Measurements from ENCODE around the gene COG5. TPM values are rescaled to one million over a fixed set of nuclear protein-coding genes. Genes with fewer than 3 reads are reported as not detected.
A peak's percentile ranks its signal among the peaks of the same experiment; 100 is the strongest.

The COG5 gene
- total and polyA plus RNA-seq, 9 of the 15 experiments (the other 6 are each of a cell fraction or from before 2014, with no cell fraction given) = 15.3 to 75.1 (median 56.4) TPM

DNA sequence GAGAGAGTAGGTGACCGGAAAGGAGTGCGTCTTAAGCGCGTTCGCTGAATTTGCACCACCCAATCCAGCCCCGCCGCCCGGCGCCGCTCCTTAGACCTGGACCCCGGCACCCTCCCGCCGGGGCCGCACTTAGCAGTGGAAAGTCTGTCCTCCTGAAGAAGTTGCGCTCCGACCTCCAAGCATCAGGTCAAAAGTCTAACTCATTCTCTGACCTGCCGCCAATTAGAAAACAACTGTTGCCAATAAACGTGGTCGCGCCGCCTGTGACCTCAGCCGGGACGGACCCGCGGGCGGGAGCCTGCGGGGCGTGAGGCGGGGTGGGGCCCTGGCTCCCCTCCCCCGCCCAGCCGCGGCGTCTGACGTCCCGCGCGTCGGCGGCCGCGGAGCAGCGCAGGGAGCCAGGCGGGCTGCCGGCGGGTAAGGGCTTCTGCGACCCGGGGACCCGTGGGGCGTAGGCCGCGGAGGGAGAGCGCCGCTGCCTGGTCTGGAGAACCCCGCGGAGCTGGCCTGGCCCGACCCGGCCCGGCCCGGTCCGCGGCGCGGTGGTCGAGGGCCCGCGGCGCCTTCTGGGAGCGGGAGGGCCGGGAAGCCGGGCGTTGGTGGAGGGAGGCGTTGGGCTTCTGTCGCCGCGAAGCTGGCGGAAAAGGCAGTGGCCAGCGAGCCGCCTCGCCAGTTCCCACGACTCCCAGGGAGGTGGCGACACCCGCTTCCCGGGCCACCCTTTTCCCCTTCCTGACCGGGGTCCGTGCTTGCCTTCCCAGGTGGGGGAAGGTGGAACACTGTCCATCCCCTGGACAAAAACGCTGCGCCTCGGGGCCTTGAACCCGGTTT, 16.4 kb upstream of the COG5 start, which contains the start of gene BCAP29 (continued):
- TF ChIP-seq, protein P1, sequence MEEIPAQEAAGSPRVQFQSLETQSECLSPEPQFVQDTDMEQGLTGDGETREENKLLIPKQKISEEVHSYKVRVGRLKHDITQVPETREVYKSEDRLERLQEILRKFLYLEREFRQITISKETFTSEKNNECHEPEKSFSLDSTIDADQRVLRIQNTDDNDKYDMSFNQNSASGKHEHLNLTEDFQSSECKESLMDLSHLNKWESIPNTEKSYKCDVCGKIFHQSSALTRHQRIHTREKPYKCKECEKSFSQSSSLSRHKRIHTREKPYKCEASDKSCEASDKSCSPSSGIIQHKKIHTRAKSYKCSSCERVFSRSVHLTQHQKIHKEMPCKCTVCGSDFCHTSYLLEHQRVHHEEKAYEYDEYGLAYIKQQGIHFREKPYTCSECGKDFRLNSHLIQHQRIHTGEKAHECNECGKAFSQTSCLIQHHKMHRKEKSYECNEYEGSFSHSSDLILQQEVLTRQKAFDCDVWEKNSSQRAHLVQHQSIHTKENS (CRISPR knock-in tag; IDR thresholded peaks at IDR 0.05) = no peak
- TF ChIP-seq RFX7 (CRISPR knock-in tag; IDR thresholded peaks at IDR 0.05) (no peak), FOXA1 (IDR thresholded peaks at IDR 0.05; ENCODE audit: borderline replicate concordance) (no peak), MAFK (IDR thresholded peaks at IDR 0.05; ENCODE audit: low read length) (peak; percentile 36; the same call in 1 of the 2 replicates), POLR2A (conservative IDR thresholded peaks at IDR 0.05) (peak; percentile 92), IFI16 (CRISPR knock-in tag; IDR thresholded peaks at IDR 0.05) (no peak), CCNT2 (IDR thresholded peaks at IDR 0.05; ENCODE audit: borderline replicate concordance, extremely low read depth, insufficient read length, low read depth, low read length) (peak; percentile 98), NFXL1 (CRISPR knock-in tag; IDR thresholded peaks at IDR 0.05) (peak; percentile 67; the same call in 1 of the 2 replicates), ZNF217 (CRISPR knock-in tag; IDR thresholded peaks at IDR 0.05) (no peak), SLC30A9 (CRISPR knock-in tag; IDR thresholded peaks at IDR 0.05) (peak; percentile 13; the same call in 1 of the 2 replicates), CEBPG (CRISPR knock-in tag; IDR thresholded peaks at IDR 0.05) (0 out of 2 replicates have a peak, but pooled peaks have one; percentile 28), CEBPG (tag; conservative IDR thresholded peaks at IDR 0.05 in 1 of 2, IDR thresholded peaks at IDR 0.05 in 1 of 2) (peak in 1 of 2 experiments; percentile 55; a peak in 1 of 4 replicates), ZNF197 (CRISPR knock-in tag; IDR thresholded peaks at IDR 0.05; ENCODE audit: low read depth) (peak; percentile 72; the same call in 1 of the 2 replicates), HOXB6 (CRISPR knock-in tag; IDR thresholded peaks at IDR 0.05; ENCODE audit: borderline replicate concordance) (no peak), TAF7 (tag; IDR thresholded peaks at IDR 0.05) (peak; percentile 63; the same call in 1 of the 2 replicates)
- TF ChIP-seq, protein P2, sequence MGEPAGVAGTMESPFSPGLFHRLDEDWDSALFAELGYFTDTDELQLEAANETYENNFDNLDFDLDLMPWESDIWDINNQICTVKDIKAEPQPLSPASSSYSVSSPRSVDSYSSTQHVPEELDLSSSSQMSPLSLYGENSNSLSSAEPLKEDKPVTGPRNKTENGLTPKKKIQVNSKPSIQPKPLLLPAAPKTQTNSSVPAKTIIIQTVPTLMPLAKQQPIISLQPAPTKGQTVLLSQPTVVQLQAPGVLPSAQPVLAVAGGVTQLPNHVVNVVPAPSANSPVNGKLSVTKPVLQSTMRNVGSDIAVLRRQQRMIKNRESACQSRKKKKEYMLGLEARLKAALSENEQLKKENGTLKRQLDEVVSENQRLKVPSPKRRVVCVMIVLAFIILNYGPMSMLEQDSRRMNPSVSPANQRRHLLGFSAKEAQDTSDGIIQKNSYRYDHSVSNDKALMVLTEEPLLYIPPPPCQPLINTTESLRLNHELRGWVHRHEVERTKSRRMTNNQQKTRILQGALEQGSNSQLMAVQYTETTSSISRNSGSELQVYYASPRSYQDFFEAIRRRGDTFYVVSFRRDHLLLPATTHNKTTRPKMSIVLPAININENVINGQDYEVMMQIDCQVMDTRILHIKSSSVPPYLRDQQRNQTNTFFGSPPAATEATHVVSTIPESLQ (CRISPR knock-in tag; IDR thresholded peaks at IDR 0.05) = peak; percentile 76
- TF ChIP-seq, protein P3, sequence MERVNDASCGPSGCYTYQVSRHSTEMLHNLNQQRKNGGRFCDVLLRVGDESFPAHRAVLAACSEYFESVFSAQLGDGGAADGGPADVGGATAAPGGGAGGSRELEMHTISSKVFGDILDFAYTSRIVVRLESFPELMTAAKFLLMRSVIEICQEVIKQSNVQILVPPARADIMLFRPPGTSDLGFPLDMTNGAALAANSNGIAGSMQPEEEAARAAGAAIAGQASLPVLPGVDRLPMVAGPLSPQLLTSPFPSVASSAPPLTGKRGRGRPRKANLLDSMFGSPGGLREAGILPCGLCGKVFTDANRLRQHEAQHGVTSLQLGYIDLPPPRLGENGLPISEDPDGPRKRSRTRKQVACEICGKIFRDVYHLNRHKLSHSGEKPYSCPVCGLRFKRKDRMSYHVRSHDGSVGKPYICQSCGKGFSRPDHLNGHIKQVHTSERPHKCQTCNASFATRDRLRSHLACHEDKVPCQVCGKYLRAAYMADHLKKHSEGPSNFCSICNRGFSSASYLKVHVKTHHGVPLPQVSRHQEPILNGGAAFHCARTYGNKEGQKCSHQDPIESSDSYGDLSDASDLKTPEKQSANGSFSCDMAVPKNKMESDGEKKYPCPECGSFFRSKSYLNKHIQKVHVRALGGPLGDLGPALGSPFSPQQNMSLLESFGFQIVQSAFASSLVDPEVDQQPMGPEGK (CRISPR knock-in tag; IDR thresholded peaks at IDR 0.05; ENCODE audit: borderline replicate concordance) = no peak
- TF ChIP-seq, protein P4, sequence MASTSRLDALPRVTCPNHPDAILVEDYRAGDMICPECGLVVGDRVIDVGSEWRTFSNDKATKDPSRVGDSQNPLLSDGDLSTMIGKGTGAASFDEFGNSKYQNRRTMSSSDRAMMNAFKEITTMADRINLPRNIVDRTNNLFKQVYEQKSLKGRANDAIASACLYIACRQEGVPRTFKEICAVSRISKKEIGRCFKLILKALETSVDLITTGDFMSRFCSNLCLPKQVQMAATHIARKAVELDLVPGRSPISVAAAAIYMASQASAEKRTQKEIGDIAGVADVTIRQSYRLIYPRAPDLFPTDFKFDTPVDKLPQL (IDR thresholded peaks at IDR 0.05; ENCODE audit: extremely low read depth, insufficient read length) = no peak
- TF ChIP-seq, protein P5, sequence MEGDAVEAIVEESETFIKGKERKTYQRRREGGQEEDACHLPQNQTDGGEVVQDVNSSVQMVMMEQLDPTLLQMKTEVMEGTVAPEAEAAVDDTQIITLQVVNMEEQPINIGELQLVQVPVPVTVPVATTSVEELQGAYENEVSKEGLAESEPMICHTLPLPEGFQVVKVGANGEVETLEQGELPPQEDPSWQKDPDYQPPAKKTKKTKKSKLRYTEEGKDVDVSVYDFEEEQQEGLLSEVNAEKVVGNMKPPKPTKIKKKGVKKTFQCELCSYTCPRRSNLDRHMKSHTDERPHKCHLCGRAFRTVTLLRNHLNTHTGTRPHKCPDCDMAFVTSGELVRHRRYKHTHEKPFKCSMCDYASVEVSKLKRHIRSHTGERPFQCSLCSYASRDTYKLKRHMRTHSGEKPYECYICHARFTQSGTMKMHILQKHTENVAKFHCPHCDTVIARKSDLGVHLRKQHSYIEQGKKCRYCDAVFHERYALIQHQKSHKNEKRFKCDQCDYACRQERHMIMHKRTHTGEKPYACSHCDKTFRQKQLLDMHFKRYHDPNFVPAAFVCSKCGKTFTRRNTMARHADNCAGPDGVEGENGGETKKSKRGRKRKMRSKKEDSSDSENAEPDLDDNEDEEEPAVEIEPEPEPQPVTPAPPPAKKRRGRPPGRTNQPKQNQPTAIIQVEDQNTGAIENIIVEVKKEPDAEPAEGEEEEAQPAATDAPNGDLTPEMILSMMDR (IDR thresholded peaks at IDR 0.05 in 2 of 3, conservative IDR thresholded peaks at IDR 0.05 in 1 of 3; ENCODE audit: insufficient read depth in 2 of 3, low read depth in 1 of 3, low read length in 3 of 3) = peak; percentile 55 to 64 (median 60)
